Endothelial cell of umbilical vein (primary cell): ENCODE measurements around the gene EEF1AKMT1. TPM values are rescaled to one million over a fixed set of nuclear protein-coding genes. Genes with fewer than 3 reads are reported as not detected.

Source experiments
- BruUV-seq: library from RNA; stranded (reverse); fragments of 400-500 nt; replicated peaks from 2 replicates; lab custom pipeline; 2021; lab: Mats Ljungman, UMichigan
- CTCF ChIA-PET: fragments of 300-600, 350-600 bp; sonication (Branson Sonifier 250); formaldehyde crosslinking; loops from one replicate; lab custom pipeline; 2021; ENCODE audit warnings: antibody characterized with exemption, inconsistent platforms; lab: Charles Lee
- POLR2A ChIA-PET: fragments of 300-600, 350-600 bp; sonication (Branson Sonifier 250); formaldehyde crosslinking; loops from one replicate; lab custom pipeline; 2021; ENCODE audit warnings: antibody characterized with exemption, inconsistent platforms; lab: Charles Lee
- DNase-seq: peaks from one replicate; pipeline ENCODE4 v3.0.0-alpha.2; 2011; ENCODE audit warnings: low read depth, low spot score
- FAIRE-seq: peaks from 2 replicates; lab custom pipeline; 2011; peaks lifted over from hg19 to GRCh38; lab: Jason Lieb, UNC
- H2AFZ ChIP-seq: 2 replicates; pipeline ENCODE4 v1.6.0; 2012; ENCODE audit warnings: low read depth, low read length, control low read depth, inconsistent platforms
- H3K27ac ChIP-seq: 2 replicates; pipeline ENCODE4 v1.5.1; 2011; ENCODE audit warnings: low read depth, mild to moderate bottlenecking, control low read depth, low read length, moderate library complexity; ENCODE audit not compliant: insufficient read depth
- H3K27me3 ChIP-seq, 2 experiments: 2 replicates each; pipeline versions ENCODE4 v1.6.0 to v1.6.1; 2011; ENCODE audit warnings: low read length in 2 of 2, mixed read lengths in 1 of 2; ENCODE audit not compliant: control insufficient read depth in 2 of 2, insufficient read depth in 2 of 2
- H3K36me3 ChIP-seq, 2 experiments: 2 replicates in 1 of 2; 3 replicates in 1 of 2; pipeline ENCODE4 v1.5.1; 2011; ENCODE audit warnings: low read length in 2 of 2, mild to moderate bottlenecking in 1 of 2, moderate library complexity in 1 of 2; ENCODE audit not compliant: control insufficient read depth in 2 of 2, insufficient read depth in 2 of 2; ENCODE audit errors: extremely low read depth in 1 of 2
- H3K4me1 ChIP-seq: 3 replicates; pipeline ENCODE4 v1.5.1; 2011; ENCODE audit warnings: mild to moderate bottlenecking, low read length; ENCODE audit not compliant: control insufficient read depth, insufficient read depth; ENCODE audit errors: extremely low read depth
- H3K4me2 ChIP-seq: 2 replicates; pipeline ENCODE4 v1.6.1; 2011; ENCODE audit warnings: low read length, control low read depth, mixed read lengths; ENCODE audit not compliant: insufficient read depth
- H3K4me3 ChIP-seq, 3 experiments: fragments of 200-600 bp in 1 of 3; sonication (generic), shearing (Covaris generic) in 1 of 3; replicated peaks in 1 of 3; 2 replicates each; pipeline ENCODE4 v1.5.1; 2011 to 2016; ENCODE audit warnings: control low read depth in 3 of 3, low read length in 3 of 3, mild to moderate bottlenecking in 2 of 3, inconsistent platforms in 1 of 3, low read depth in 1 of 3, moderate library complexity in 1 of 3; ENCODE audit not compliant: insufficient read depth in 1 of 3
- H3K79me2 ChIP-seq: 2 replicates; pipeline ENCODE4 v1.6.0; 2012; ENCODE audit warnings: low read length, inconsistent platforms; ENCODE audit not compliant: control insufficient read depth, insufficient read depth
- H3K9ac ChIP-seq: replicated peaks from 2 replicates; pipeline ENCODE3; 2011; ENCODE audit warnings: low read length, control low read depth; ENCODE audit not compliant: insufficient read depth; ENCODE audit errors: extremely low read depth
- H3K9me1 ChIP-seq: replicated peaks from 3 replicates; pipeline ENCODE4 v1.6.0; 2011; ENCODE audit warnings: mild to moderate bottlenecking, low read length; ENCODE audit not compliant: control insufficient read depth, insufficient read depth; ENCODE audit errors: extremely low read depth
- H3K9me3 ChIP-seq: replicated peaks from 2 replicates; pipeline ENCODE4 v1.5.1; 2012; ENCODE audit warnings: low read length, inconsistent platforms; ENCODE audit not compliant: control insufficient read depth, insufficient read depth
- H4K20me1 ChIP-seq: replicated peaks from 2 replicates; pipeline ENCODE3; 2011; ENCODE audit warnings: mild to moderate bottlenecking, low read length; ENCODE audit not compliant: control insufficient read depth, insufficient read depth; ENCODE audit errors: extremely low read depth
- EZH2 ChIP-seq: IDR thresholded peaks from 2 replicates; pipeline ENCODE4 v1.6.1; 2012; ENCODE audit warnings: borderline replicate concordance, low read depth, mild to moderate bottlenecking, moderate library complexity, low read length, inconsistent platforms; ENCODE audit not compliant: severe bottlenecking
- FOS ChIP-seq: IDR thresholded peaks from 2 replicates; pipeline ENCODE4 v1.6.1; 2011; ENCODE audit warnings: mild to moderate bottlenecking, low read length, moderate library complexity, borderline replicate concordance; ENCODE audit not compliant: insufficient read depth
- GATA2 ChIP-seq: IDR thresholded peaks from 2 replicates; pipeline ENCODE4 v1.7.0; 2011; ENCODE audit warnings: low read depth, mild to moderate bottlenecking, moderate library complexity, mixed read lengths, low read length; ENCODE audit not compliant: insufficient read length, insufficient read depth
- JUN ChIP-seq: IDR thresholded peaks from 2 replicates; pipeline ENCODE4 v1.6.1; 2011; ENCODE audit warnings: borderline replicate concordance, low read depth; ENCODE audit not compliant: insufficient read length, insufficient read depth
- MAX ChIP-seq: IDR thresholded peaks from 2 replicates; pipeline ENCODE4 v1.6.1; 2011; ENCODE audit not compliant: insufficient read depth, insufficient read length
- MYC ChIP-seq: IDR thresholded peaks from one replicate; pipeline ENCODE4 v1.6.1; 2011; ENCODE audit warnings: mild to moderate bottlenecking, low read depth, low read length
- POLR2A ChIP-seq: IDR thresholded peaks from 2 replicates; pipeline ENCODE4 v1.6.1; 2012; ENCODE audit warnings: low read depth, mild to moderate bottlenecking, control low read depth, low read length
- POLR2AphosphoS5 ChIP-seq: IDR thresholded peaks from 2 replicates; pipeline ENCODE4 v1.6.1; 2012; ENCODE audit warnings: low read depth, mild to moderate bottlenecking, control low read depth, low read length, moderate library complexity; ENCODE audit not compliant: insufficient read depth
- dilution Hi-C: fragments of 300-500 bp; cut with MboI; formaldehyde crosslinking; loops from one replicate; pipeline ENCODE4 v1.15.0; 2019; ENCODE audit warnings: low sequenced_read_pairs; ENCODE audit not compliant: extremely low pct_ligation_motif_present
- intact Hi-C: fragments of 100-400 bp; cut with micrococcal nuclease; formaldehyde crosslinking; loops from one replicate; pipeline ENCODE4 v1.10.0; 2022
- polyA plus RNA-seq, 4 experiments: library from polyadenylated mRNA; depleted of rRNA in 3 of 4; stranded (reverse) in 3 of 4; unstranded in 1 of 4; fragments of >200 nt; gene quantifications; 2 replicates each; pipeline versions ENCODE4 v1.2.1 to v1.2.3, GENCODE V29; 2011 to 2012; ENCODE audit warnings: missing spikeins in 1 of 4
- total RNA-seq: library from RNA; stranded (reverse); gene quantifications from 2 replicates; pipeline ENCODE4 v1.2.3, GENCODE V29; 2021
- TF ChIP-seq, protein P1 (sequence below), 2 donors: IDR thresholded peaks; 1 replicate in 1 of 2; 2 replicates in 1 of 2; pipeline ENCODE4 v1.5.1; 2011; ENCODE audit warnings: low read length in 2 of 2, mild to moderate bottlenecking in 2 of 2, moderate library complexity in 2 of 2, control low read depth in 1 of 2, inconsistent platforms in 1 of 2, low read depth in 1 of 2; ENCODE audit not compliant: insufficient read depth in 1 of 2; ENCODE audit errors: extremely low read depth in 1 of 2

Gene EEF1AKMT1
- total and polyA plus RNA-seq, 2 donors (not counting 3 experiments of a cell fraction or from before 2014, with no cell fraction given), result 9.0 to 11.1 TPM

GRCh38 chr13:20714563-20715329 is 59.0 kb downstream of the EEF1AKMT1 start:
- no peaks in the 10 kb centered on the region for H3K36me3 ChIP-seq
- DNase-seq (peak; percentile 91), FAIRE-seq (peak; percentile 77)
- no peak overlapping the region for H3K4me3 ChIP-seq
- TF ChIP-seq FOS (peak; percentile 44), POLR2A (no peak), POLR2AphosphoS5 (peak; percentile 39)
- peak overlapping the region; percentile 23 for H3K27ac ChIP-seq
- H2AFZ ChIP-seq, result peak overlapping the region; percentile 29
- H3K4me1 ChIP-seq, result peaks cover 30% of the 10 kb centered on the region
- ChIA-PET POLR2A (interaction anchor here (0.7 to 1.4 kb wide), 2 partner anchors 11 to 100 kb away, joined by 3 to 6 read pairs; partner anchors contain the start of gene IL17D), CTCF (interaction anchor here (0.8 to 5.5 kb wide), 19 partner anchors 9 to 518 kb away, joined by 3 to 73 read pairs (median 4); partner anchors contain the start of genes EEF1AKMT1 and IL17D)
- no peaks in the 10 kb centered on the region for H4K20me1 ChIP-seq
- no peaks in the 10 kb centered on the region for H3K27me3 ChIP-seq
- dilution Hi-C loops (no loop called here), intact Hi-C loops (loop anchor here (1.0 to 2.0 kb wide), 3 partner anchors 8 to 74 kb away; no protein-coding TSS in a partner anchor)
- no peaks in the 10 kb centered on the region for H3K79me2 ChIP-seq
- H3K9me3 ChIP-seq, result no peaks in the 10 kb centered on the region
- TSS peak; percentile 66 for BruUV-seq
- H3K9me1 ChIP-seq, result no peaks in the 10 kb centered on the region
- H3K9ac ChIP-seq, result no peak overlapping the region
- peak overlapping the region; percentile 13 for H3K4me2 ChIP-seq

GRCh38 chr13:20714161-20714560 is 59.6 kb downstream of the EEF1AKMT1 start:
- ChIA-PET POLR2A (interaction anchor here (0.7 to 1.4 kb wide), 2 partner anchors 10 to 101 kb away, joined by 3 to 6 read pairs; partner anchors contain the start of gene IL17D), CTCF (interaction anchor here (0.9 to 5.5 kb wide), 15 partner anchors 9 to 221 kb away, joined by 3 to 73 read pairs (median 6); partner anchors contain the start of genes EEF1AKMT1 and IL17D)
- Histone ChIP-seq H3K4me2 (no peak overlapping the region), H3K79me2 (no peaks in the 10 kb centered on the region), H2AFZ (no peak overlapping the region), H3K27ac (peak overlapping the region; percentile 23), H3K4me3 (no peak overlapping the region), H3K27me3 (no peaks in the 10 kb centered on the region), H3K4me1 (peaks cover 36% of the 10 kb centered on the region), H3K36me3 (no peaks in the 10 kb centered on the region), H3K9me3 (no peaks in the 10 kb centered on the region), H3K9me1 (no peaks in the 10 kb centered on the region), H3K9ac (peak overlapping the region; percentile 6), H4K20me1 (no peaks in the 10 kb centered on the region)
- dilution Hi-C loops, result no loop called here
- intact Hi-C loops, result loop anchor here (1.0 to 2.0 kb wide), 3 partner anchors 8 to 75 kb away; no protein-coding TSS in a partner anchor
- BruUV-seq, result no TSS peak
- no peak for DNase-seq
- TF ChIP-seq MAX, result no peak
- no peak for TF ChIP-seq POLR2A
- TF ChIP-seq POLR2AphosphoS5, result no peak
- TF ChIP-seq, protein P1, sequence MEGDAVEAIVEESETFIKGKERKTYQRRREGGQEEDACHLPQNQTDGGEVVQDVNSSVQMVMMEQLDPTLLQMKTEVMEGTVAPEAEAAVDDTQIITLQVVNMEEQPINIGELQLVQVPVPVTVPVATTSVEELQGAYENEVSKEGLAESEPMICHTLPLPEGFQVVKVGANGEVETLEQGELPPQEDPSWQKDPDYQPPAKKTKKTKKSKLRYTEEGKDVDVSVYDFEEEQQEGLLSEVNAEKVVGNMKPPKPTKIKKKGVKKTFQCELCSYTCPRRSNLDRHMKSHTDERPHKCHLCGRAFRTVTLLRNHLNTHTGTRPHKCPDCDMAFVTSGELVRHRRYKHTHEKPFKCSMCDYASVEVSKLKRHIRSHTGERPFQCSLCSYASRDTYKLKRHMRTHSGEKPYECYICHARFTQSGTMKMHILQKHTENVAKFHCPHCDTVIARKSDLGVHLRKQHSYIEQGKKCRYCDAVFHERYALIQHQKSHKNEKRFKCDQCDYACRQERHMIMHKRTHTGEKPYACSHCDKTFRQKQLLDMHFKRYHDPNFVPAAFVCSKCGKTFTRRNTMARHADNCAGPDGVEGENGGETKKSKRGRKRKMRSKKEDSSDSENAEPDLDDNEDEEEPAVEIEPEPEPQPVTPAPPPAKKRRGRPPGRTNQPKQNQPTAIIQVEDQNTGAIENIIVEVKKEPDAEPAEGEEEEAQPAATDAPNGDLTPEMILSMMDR (IDR thresholded peaks at IDR 0.05; ENCODE audit: extremely low read depth in 1 of 2, insufficient read depth in 1 of 2, low read depth in 1 of 2, low read length in 2 of 2), result no peak
- no peak for TF ChIP-seq EZH2
- TF ChIP-seq JUN, result no peak
- TF ChIP-seq FOS, result no peak
- no peak for TF ChIP-seq MYC
- no peak for TF ChIP-seq GATA2
- FAIRE-seq, result no peak
